AG09319 (cell line): ENCODE results near the gene PRSS33.

Source experiments
- DNase-seq: peaks from one replicate; pipeline ENCODE4 v3.0.0-alpha.2; 2010; ENCODE audit warnings: low read depth; ENCODE audit errors: extremely low read depth
- CTCF ChIP-seq: IDR thresholded peaks from 2 replicates; pipeline ENCODE4 v1.5.1; 2011; ENCODE audit warnings: low read depth, mild to moderate bottlenecking, inconsistent platforms, low read length, moderate library complexity

Gene PRSS33

GRCh38 chr16:2745116-2745890, 42.1 kb downstream of the PRSS33 start:
- no peak for DNase-seq
- no peak for TF ChIP-seq CTCF

- TF ChIP-seq CTCF: no peak
- DNase-seq: no peak
These were observed 42.6 kb downstream of the PRSS33 start for GRCh38 chr16:2744711-2745110.

GRCh38 chr16:2743007-2743810, 44.2 kb downstream of the PRSS33 start:
- no peak for DNase-seq
- TF ChIP-seq CTCF: no peak

DNA sequence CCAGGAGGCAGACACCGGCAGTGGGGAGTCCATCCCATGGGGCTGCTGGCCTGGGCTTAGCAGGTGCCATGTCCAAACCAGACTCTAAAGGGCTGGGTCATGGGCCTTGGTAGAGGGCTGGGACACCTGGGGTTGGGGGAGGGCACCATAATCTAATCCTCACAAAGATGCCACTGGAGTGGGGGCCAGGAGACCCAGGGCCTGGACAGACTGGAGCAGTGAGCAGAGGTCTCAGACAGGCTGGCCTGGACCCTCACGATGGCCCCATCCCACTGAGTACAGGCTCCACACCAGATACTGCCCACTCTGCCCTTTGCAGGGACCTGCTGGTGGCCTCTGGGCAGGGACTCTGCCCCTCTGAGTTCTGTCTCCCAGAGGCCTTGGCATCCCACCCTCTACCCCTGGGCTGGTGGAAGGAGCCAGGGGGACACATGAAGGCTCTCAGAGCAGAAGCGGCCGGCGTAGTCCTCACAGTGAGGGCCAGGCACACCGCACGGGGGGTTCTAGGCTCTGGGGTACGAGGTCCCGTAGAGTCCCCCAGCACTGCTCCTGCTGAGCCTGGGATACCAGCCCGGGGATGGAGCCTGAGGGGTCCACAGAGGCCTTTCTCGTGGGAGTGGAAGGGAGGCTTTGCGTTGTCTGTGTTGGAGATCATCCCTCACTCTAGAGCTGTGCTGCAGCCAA, 44.9 kb downstream of the PRSS33 start:
- no peak for DNase-seq
- no peak for TF ChIP-seq CTCF

- DNase-seq: no peak
- no peak for TF ChIP-seq CTCF
These were observed 46.2 kb downstream of the PRSS33 start for GRCh38 chr16:2741168-2741567.

- no peak for TF ChIP-seq CTCF
These were observed 46.9 kb downstream of the PRSS33 start for GRCh38 chr16:2740476-2740875.

More at GRCh38 chr16:2740476-2740875, 46.9 kb downstream of the PRSS33 start:
- no peak for DNase-seq
